ENCODE results near the gene PDZD8. TPM values are rescaled to one million over a fixed set of nuclear protein-coding genes. Genes with fewer than 3 reads are reported as not detected.

PDZD8 gene
- polyA plus RNA-seq (2011; rRNA removed), result 24.7 and 33.2 TPM in 2 replicates
- 31.6 and 49.5 TPM in 2 replicates for polyA minus RNA-seq (2011; rRNA and poly(A)+ RNA removed)

DNA sequence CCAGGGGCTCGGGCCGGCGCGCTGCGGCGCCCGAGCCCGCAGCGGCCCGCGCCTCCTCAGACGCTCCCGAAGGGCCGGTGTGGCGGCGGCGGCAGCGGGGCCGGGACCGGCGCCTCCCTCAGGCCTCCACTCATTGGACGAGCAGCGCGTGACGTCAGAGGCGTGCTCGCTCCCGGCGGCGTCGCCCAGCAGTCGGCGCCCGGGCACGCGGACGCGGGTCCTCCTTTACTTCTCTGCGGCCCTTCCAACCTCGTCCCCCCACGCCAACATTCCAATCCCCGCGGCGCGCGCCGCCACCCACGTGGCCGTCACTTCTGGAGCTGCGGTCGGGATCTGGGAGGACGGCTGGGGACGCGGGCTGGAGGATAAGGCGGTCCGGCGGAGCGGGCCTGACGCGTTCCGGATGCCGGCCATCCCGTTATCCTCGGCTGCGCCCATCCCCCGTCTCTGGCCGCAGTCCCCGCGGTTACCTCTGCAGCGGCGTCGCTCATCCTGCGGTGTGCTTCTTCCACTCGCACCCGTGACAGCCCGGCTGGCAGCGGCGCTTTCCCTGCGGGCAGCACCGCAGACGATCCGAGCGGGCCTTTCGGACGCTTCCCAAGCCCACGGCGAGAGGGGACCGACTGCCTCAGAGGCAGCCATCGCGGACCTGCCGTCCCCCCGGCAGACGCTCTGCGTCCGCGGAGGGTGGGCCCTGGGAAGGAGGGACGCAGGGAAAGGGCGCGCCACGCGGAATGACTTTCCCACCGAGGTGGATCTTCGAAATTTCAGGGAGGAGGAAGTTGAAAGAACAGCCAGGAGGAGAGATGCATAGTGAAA lies at the start of gene PDZD8:
PDZD8 (minus strand) TSS at position 81 of the 819 bp plus-strand sequence. CDS start 213 bp downstream, outside the sequence.
- peak; percentile 66 for DNase-seq (ENCODE audit: low read depth, low spot score)
- Histone ChIP-seq H3K27me3 (ENCODE audit: control insufficient read depth, insufficient read depth, low read length) (peaks cover 13% of the 10 kb centered on the region), H3K9me3 (ENCODE audit: control insufficient read depth, insufficient read depth, low read length) (peaks cover 4% of the 10 kb centered on the region; the same call in 1 of the 2 replicates), H3K4me3 (ENCODE audit: low read depth, low read length) (peak within 1 kb of the TSS; percentile 87), H3K27ac (ENCODE audit: low read depth, low read length) (peak within 1 kb of the TSS; percentile 61)
- POLR2A ChIA-PET, result no interaction called here
- CTCF ChIA-PET, result no interaction called here
- TF ChIP-seq, protein P1, sequence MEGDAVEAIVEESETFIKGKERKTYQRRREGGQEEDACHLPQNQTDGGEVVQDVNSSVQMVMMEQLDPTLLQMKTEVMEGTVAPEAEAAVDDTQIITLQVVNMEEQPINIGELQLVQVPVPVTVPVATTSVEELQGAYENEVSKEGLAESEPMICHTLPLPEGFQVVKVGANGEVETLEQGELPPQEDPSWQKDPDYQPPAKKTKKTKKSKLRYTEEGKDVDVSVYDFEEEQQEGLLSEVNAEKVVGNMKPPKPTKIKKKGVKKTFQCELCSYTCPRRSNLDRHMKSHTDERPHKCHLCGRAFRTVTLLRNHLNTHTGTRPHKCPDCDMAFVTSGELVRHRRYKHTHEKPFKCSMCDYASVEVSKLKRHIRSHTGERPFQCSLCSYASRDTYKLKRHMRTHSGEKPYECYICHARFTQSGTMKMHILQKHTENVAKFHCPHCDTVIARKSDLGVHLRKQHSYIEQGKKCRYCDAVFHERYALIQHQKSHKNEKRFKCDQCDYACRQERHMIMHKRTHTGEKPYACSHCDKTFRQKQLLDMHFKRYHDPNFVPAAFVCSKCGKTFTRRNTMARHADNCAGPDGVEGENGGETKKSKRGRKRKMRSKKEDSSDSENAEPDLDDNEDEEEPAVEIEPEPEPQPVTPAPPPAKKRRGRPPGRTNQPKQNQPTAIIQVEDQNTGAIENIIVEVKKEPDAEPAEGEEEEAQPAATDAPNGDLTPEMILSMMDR (IDR thresholded peaks at IDR 0.05; ENCODE audit: low read depth, low read length), result no peak

DNA sequence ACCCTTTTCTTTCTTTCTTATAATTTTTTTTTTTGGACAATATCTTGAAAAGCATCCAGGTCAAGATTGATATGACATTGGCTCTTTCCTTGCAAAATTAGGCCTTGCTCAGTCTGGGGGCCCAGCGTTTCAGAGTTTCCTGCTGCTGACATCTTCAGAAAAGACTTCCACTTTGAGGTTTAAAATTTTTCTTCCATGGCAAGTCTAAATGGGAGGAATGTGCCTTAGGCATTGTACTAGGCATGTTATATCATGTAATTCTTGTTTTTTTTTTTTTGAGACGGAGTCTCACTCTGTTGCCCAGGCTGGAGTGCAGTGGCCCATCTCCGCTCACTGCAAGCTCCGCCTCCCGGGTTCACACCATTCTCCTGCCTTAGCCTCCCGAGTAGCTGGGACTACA lies 48.9 kb upstream of the PDZD8 start:
- no peak overlapping the region for H3K4me3 ChIP-seq (ENCODE audit: low read depth, low read length)
- H3K9me3 ChIP-seq (ENCODE audit: control insufficient read depth, insufficient read depth, low read length), result no peaks in the 10 kb centered on the region
- no peaks in the 10 kb centered on the region for H3K27me3 ChIP-seq (ENCODE audit: control insufficient read depth, insufficient read depth, low read length)
- no peak for DNase-seq (ENCODE audit: low read depth, low spot score)
- H3K27ac ChIP-seq (ENCODE audit: low read depth, low read length), result no peak overlapping the region
- ChIA-PET POLR2A (no interaction called here), CTCF (interaction anchor here (1.0 kb wide), 1 partner anchor 19 kb away, joined by 3 read pairs; no protein-coding TSS in a partner anchor)
- TF ChIP-seq, protein P1 (IDR thresholded peaks at IDR 0.05; ENCODE audit: low read depth, low read length), result no peak

DNA sequence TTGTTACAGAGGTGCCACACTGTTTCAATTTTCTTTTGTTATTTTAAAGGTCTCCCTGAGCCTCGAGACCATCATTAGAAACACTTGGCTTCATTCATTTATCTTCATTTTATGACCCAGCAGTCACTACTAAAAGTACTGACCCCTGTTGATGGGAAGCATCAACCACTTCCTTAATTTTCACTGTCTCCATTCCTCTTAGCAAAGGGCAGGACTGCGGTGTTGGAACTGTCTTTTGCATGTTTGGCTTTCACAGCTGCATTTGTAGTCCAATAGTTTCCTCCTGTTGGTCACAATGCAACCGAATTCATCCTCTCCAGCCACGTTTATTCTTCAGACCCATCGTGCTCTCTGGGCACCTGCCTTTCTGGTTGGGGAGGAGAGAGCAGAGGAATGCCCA lies 46.7 kb upstream of the PDZD8 start:
- TF ChIP-seq, protein P1 (IDR thresholded peaks at IDR 0.05; ENCODE audit: low read depth, low read length), result no peak
- no peak overlapping the region for H3K4me3 ChIP-seq (ENCODE audit: low read depth, low read length)
- no peaks in the 10 kb centered on the region for H3K27me3 ChIP-seq (ENCODE audit: control insufficient read depth, insufficient read depth, low read length)
- POLR2A ChIA-PET, result no interaction called here
- H3K27ac ChIP-seq (ENCODE audit: low read depth, low read length), result no peak overlapping the region
- no peak for DNase-seq (ENCODE audit: low read depth, low spot score)
- no peaks in the 10 kb centered on the region for H3K9me3 ChIP-seq (ENCODE audit: control insufficient read depth, insufficient read depth, low read length)
- CTCF ChIA-PET, result interaction anchor here (0.6 kb wide), 1 partner anchor 98 kb away, joined by 3 read pairs; no protein-coding TSS in a partner anchor

DNA sequence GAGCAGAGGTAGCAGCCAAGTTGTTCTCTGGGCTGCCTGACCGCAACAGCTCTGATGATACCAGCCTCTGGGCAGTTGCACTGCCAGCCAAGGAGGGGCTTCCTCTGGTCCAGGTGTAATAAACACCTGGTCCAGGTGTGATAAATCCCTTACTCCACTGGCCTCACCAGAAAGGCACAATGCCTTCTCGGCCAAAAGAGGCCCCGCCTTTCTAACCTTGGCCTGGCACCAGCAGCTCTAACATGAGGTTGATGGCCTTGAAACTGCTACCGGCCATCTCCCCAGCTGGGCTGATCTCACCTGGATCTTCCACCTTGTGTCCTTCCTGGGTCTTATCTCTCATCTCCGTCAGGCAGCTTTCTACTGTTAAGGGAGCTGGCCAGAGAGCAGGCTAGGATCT lies 45.5 kb upstream of the PDZD8 start:
- POLR2A ChIA-PET, result no interaction called here
- H3K9me3 ChIP-seq (ENCODE audit: control insufficient read depth, insufficient read depth, low read length), result no peaks in the 10 kb centered on the region
- no peak for DNase-seq (ENCODE audit: low read depth, low spot score)
- H3K27me3 ChIP-seq (ENCODE audit: control insufficient read depth, insufficient read depth, low read length), result no peaks in the 10 kb centered on the region
- H3K4me3 ChIP-seq (ENCODE audit: low read depth, low read length), result no peak overlapping the region
- CTCF ChIA-PET, result interaction anchor here (1.1 kb wide), 1 partner anchor 22 kb away, joined by 3 read pairs; no protein-coding TSS in a partner anchor
- TF ChIP-seq, protein P1 (IDR thresholded peaks at IDR 0.05; ENCODE audit: low read depth, low read length), result no peak
- H3K27ac ChIP-seq (ENCODE audit: low read depth, low read length), result no peak overlapping the region

GRCh38 chr10:117419921-117420320 lies 44.7 kb upstream of the PDZD8 start:
- Histone ChIP-seq H3K4me3 (ENCODE audit: low read depth, low read length) (no peak overlapping the region), H3K9me3 (ENCODE audit: control insufficient read depth, insufficient read depth, low read length) (no peaks in the 10 kb centered on the region), H3K27ac (ENCODE audit: low read depth, low read length) (no peak overlapping the region), H3K27me3 (ENCODE audit: control insufficient read depth, insufficient read depth, low read length) (no peaks in the 10 kb centered on the region)
- CTCF ChIA-PET, result interaction anchor here (1.1 kb wide), 1 partner anchor 23 kb away, joined by 3 read pairs; no protein-coding TSS in a partner anchor
- no peak for DNase-seq (ENCODE audit: low read depth, low spot score)
- TF ChIP-seq, protein P1 (IDR thresholded peaks at IDR 0.05; ENCODE audit: low read depth, low read length), result no peak
- POLR2A ChIA-PET, result no interaction called here
